Measurements from ENCODE around the gene ANKS1A. TPM values are rescaled to one million over a fixed set of nuclear protein-coding genes. Genes with fewer than 3 reads are reported as not detected.

Gene ANKS1A
- total RNA-seq, 1 experiment from 2014 or later: 28.5 TPM

- POLR2A ChIA-PET (ENCODE audit: unreplicated experiment): no interaction called here
- H3K9me3 ChIP-seq (ENCODE audit: insufficient read depth, low read depth): no peaks in the 10 kb centered on the region
- intact Hi-C loops (cut with micrococcal nuclease; ENCODE audit: unreplicated experiment): no loop called here
These were observed 64.3 kb downstream of the ANKS1A start for GRCh38 chr6:34953061-34954025.

GRCh38 chr6:34955442-34955841 lies 66.4 kb downstream of the ANKS1A start:
- DNase-seq: no peak
- Histone ChIP-seq H3K27me3 (ENCODE audit: insufficient read depth, low read depth) (no peaks in the 10 kb centered on the region), H3K9me2 (ENCODE audit: insufficient read depth) (no peaks in the 10 kb centered on the region), H3F3A (ENCODE audit: insufficient read depth, low read depth) (peaks cover 24% of the 10 kb centered on the region), H3K27ac (no peak overlapping the region), H3K36me3 (ENCODE audit: low read depth) (no peaks in the 10 kb centered on the region), H4K20me1 (ENCODE audit: insufficient read depth) (no peaks in the 10 kb centered on the region), H3K4me3 (no peak overlapping the region), H2AFZ (no peak overlapping the region), H3K79me2 (ENCODE audit: low read depth) (peaks cover 20% of the 10 kb centered on the region), H3K4me2 (no peak overlapping the region), H3K4me1 (replicated peaks; ENCODE audit: insufficient read depth) (peaks cover 18% of the 10 kb centered on the region), H3K9me3 (ENCODE audit: insufficient read depth, low read depth) (no peaks in the 10 kb centered on the region)
- ChIA-PET CTCF (no interaction called here), POLR2A (ENCODE audit: unreplicated experiment) (no interaction called here)
- TF ChIP-seq CTCF (conservative IDR thresholded peaks at IDR 0.05) (no peak), EZH2 (IDR thresholded peaks at IDR 0.05; ENCODE audit: low read depth) (no peak)
- intact Hi-C loops (cut with micrococcal nuclease; ENCODE audit: unreplicated experiment): no loop called here
- BruUV-seq (replicated peaks): no TSS peak

More at GRCh38 chr6:34953061-34954025, 64.3 kb downstream of the ANKS1A start:
- peaks cover 20% of the 10 kb centered on the region for H3K79me2 ChIP-seq (ENCODE audit: low read depth)
- peaks cover 24% of the 10 kb centered on the region for H3F3A ChIP-seq (ENCODE audit: insufficient read depth, low read depth)
- no peak overlapping the region for H3K4me3 ChIP-seq
- no TSS peak for BruUV-seq (replicated peaks)
- H3K27me3 ChIP-seq (ENCODE audit: insufficient read depth, low read depth): no peaks in the 10 kb centered on the region
- H3K4me2 ChIP-seq: peak overlapping the region; percentile 29
- no peaks in the 10 kb centered on the region for H3K9me2 ChIP-seq (ENCODE audit: insufficient read depth)
- TF ChIP-seq EZH2 (IDR thresholded peaks at IDR 0.05; ENCODE audit: low read depth): no peak
- no peak for TF ChIP-seq CTCF (conservative IDR thresholded peaks at IDR 0.05)
- H4K20me1 ChIP-seq (ENCODE audit: insufficient read depth): 0 out of 2 replicates have a peak, but pooled peaks cover under 1% of the 10 kb centered on the region
- H2AFZ ChIP-seq: no peak overlapping the region
- H3K36me3 ChIP-seq (ENCODE audit: low read depth): no peaks in the 10 kb centered on the region
- CTCF ChIA-PET: interaction anchor here (1.0 kb wide), 1 partner anchor 306 kb away, joined by 5 read pairs; no protein-coding TSS in a partner anchor
- peak overlapping the region; percentile 56 for H3K27ac ChIP-seq
- peaks cover 18% of the 10 kb centered on the region for H3K4me1 ChIP-seq (replicated peaks; ENCODE audit: insufficient read depth)
- DNase-seq: peak; percentile 34 to 79

- TF ChIP-seq EZH2 (IDR thresholded peaks at IDR 0.05; ENCODE audit: low read depth): no peak
- no peak for TF ChIP-seq CTCF (conservative IDR thresholded peaks at IDR 0.05)
- peaks cover 20% of the 10 kb centered on the region for H3F3A ChIP-seq (ENCODE audit: insufficient read depth, low read depth)
- peaks cover 18% of the 10 kb centered on the region for H3K4me1 ChIP-seq (replicated peaks; ENCODE audit: insufficient read depth)
- ChIA-PET CTCF (no interaction called here), POLR2A (ENCODE audit: unreplicated experiment) (no interaction called here)
- DNase-seq: no peak
- BruUV-seq (replicated peaks): no TSS peak
- H3K9me2 ChIP-seq (ENCODE audit: insufficient read depth): no peaks in the 10 kb centered on the region
- no peaks in the 10 kb centered on the region for H3K9me3 ChIP-seq (ENCODE audit: insufficient read depth, low read depth)
- no peak overlapping the region for H3K4me3 ChIP-seq
- no peaks in the 10 kb centered on the region for H4K20me1 ChIP-seq (ENCODE audit: insufficient read depth)
- H3K4me2 ChIP-seq: no peak overlapping the region
- no peaks in the 10 kb centered on the region for H3K36me3 ChIP-seq (ENCODE audit: low read depth)
- H2AFZ ChIP-seq: no peak overlapping the region
- peaks cover 14% of the 10 kb centered on the region for H3K79me2 ChIP-seq (ENCODE audit: low read depth)
- intact Hi-C loops (cut with micrococcal nuclease; ENCODE audit: unreplicated experiment): no loop called here
- no peak overlapping the region for H3K27ac ChIP-seq
- no peaks in the 10 kb centered on the region for H3K27me3 ChIP-seq (ENCODE audit: insufficient read depth, low read depth)
These were observed 68.3 kb downstream of the ANKS1A start for GRCh38 chr6:34957231-34957783.

Data from PC-9 (cell line).